Stimulated activated naive CD4-positive, alpha-beta T cell treated with Interleukin-2 at 50 U/mL for 16 hours (primary cell): ENCODE measurements around the gene TTC39C.

Experiments used
- DNase-seq: peaks from one replicate; lab custom pipeline; 2025; lab: John Stamatoyannopoulos, UW

Gene TTC39C

GRCh38 chr18:24014062-24014985, at the start of gene TTC39C:
Gene TTC39C, plus strand, starts transcription at chr18:24014754. Its CDS starts 118 bp downstream, at chr18:24014872.
- peak; percentile 87 for DNase-seq

GRCh38 chr18:23966909-23967308, 47.6 kb upstream of the TTC39C start:
- no peak for DNase-seq

- no peak for DNase-seq
Observed at GRCh38 chr18:23967321-23968089, 47.0 kb upstream of the TTC39C start.

GRCh38 chr18:23968638-23969604, 45.6 kb upstream of the TTC39C start:
- DNase-seq = no peak

GRCh38 chr18:23969664-23970063, 44.9 kb upstream of the TTC39C start:
- DNase-seq = no peak

GRCh38 chr18:23970161-23971096, 44.1 kb upstream of the TTC39C start:
- DNase-seq = peak; percentile 63

- DNase-seq = no peak
Observed at GRCh38 chr18:23971097-23971440, 43.5 kb upstream of the TTC39C start.

- no peak for DNase-seq
Observed at GRCh38 chr18:23971666-23972230, 42.8 kb upstream of the TTC39C start.

- peak; percentile 33 for DNase-seq
Observed at GRCh38 chr18:23972453-23972852, 42.1 kb upstream of the TTC39C start.

GRCh38 chr18:23977103-23977502, 37.5 kb upstream of the TTC39C start:
- DNase-seq = no peak

GRCh38 chr18:23977719-23978483, 36.7 kb upstream of the TTC39C start:
- DNase-seq = no peak

GRCh38 chr18:23981369-23981980, 33.1 kb upstream of the TTC39C start:
- DNase-seq = no peak

GRCh38 chr18:23982155-23983079, 32.1 kb upstream of the TTC39C start:
- no peak for DNase-seq

GRCh38 chr18:23983112-23983511, 31.4 kb upstream of the TTC39C start:
- DNase-seq = no peak

- peak; percentile 10 for DNase-seq
Observed at GRCh38 chr18:23986600-23987359, 27.8 kb upstream of the TTC39C start.

GRCh38 chr18:23990474-23991410, 23.8 kb upstream of the TTC39C start:
- no peak for DNase-seq
